ENCODE data around the gene ZC3H13.

DNA sequence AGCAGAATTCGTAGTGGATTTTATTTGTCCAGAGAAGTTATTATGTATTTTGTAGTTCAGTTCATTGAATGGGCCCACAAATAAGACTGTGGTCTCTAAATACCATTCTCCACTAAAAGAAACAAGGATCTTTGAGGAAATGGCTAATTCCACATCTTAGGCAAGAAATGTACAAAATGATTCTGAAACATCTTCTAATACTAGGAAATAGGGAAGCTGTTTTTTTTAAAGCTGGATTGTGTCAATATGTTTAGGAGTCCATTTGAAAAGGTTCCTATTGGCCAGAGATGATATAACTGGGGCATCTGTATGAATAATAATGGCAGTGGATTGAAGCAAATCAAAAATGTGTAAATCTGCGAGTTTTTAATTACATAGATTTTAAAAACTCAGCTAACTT lies 112.5 kb downstream of the ZC3H13 start:
- TF ChIP-seq EZH2phosphoT487 (IDR thresholded peaks at IDR 0.05; ENCODE audit: insufficient read depth, low read depth) (no peak), EZH2 (IDR thresholded peaks at IDR 0.05; ENCODE audit: insufficient read depth, poor library complexity, severe bottlenecking) (no peak)

Measured in GM23248 (cell line).